ENCODE results near the gene LMCD1. TPM values are rescaled to one million over a fixed set of nuclear protein-coding genes. Genes with fewer than 3 reads are reported as not detected.

Gene LMCD1
- polyA plus RNA-seq, 2 of the 4 experiments (the other 2 are of a cell fraction), result 64.3 to 85.4 TPM

DNA sequence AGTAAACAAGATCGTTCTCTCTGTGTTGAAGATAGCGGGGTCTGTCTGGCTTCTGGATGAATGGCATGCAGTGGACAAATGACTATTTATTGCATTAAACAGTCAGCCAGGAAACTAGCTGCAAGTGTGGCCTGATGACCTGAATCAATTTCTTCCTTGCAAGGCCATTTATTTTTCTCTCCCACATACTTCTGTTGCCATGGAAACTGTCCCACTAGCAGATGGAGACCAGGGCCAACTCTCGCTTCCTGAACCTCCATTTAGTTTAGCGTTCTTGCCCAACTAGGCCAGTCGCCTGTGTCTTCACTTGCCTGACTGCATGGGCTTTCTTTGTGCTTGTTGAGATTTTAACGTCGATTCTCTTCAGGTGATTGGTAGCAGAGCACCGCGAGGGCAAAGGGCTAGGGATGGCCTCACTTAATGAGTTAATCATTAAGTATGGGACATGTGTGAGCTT is 27.6 kb downstream of the LMCD1 start:
- H3K4me3 ChIP-seq, result no peak overlapping the region
- no peaks in the 10 kb centered on the region for H3K9me3 ChIP-seq
- CTCF ChIA-PET, result interaction anchor here (0.7 to 2.7 kb wide), 3 partner anchors 29 to 778 kb away, joined by 4 to 12 read pairs (median 4); no protein-coding TSS in a partner anchor
- WGBS (ENCODE audit: missing lambda C conversion rate), result 73% methylated on average over 9 of the region's 9 CpGs
- FAIRE-seq (peak; percentile 32), DNase-seq (ENCODE audit: low read depth in 1 of 2, low spot score in 1 of 2) (peak in 1 of 2 experiments; percentile 34), ATAC-seq (peak in 1 of 2 experiments; percentile 8; a peak in 1 of 6 replicates)
- H3K4me1 ChIP-seq, result peaks cover 51% of the 10 kb centered on the region
- POLR2A ChIA-PET, result no interaction called here
- H3K4me2 ChIP-seq, result peak overlapping the region; percentile 59
- peak overlapping the region in 1 of 2 experiments; percentile 73; a peak in 4 of 6 replicates for H3K27ac ChIP-seq
- TF ChIP-seq EHF (CRISPR knock-in tag; IDR thresholded peaks at IDR 0.05), result no peak
- no peak for TF ChIP-seq RAD21 (conservative IDR thresholded peaks at IDR 0.05 in 1 of 2, IDR thresholded peaks at IDR 0.05 in 1 of 2)
- no peak for TF ChIP-seq MAZ (IDR thresholded peaks at IDR 0.05; ENCODE audit: borderline replicate concordance, low read depth, low read length)
- TF ChIP-seq, protein P1, sequence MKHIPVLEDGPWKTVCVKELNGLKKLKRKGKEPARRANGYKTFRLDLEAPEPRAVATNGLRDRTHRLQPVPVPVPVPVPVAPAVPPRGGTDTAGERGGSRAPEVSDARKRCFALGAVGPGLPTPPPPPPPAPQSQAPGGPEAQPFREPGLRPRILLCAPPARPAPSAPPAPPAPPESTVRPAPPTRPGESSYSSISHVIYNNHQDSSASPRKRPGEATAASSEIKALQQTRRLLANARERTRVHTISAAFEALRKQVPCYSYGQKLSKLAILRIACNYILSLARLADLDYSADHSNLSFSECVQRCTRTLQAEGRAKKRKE (CRISPR knock-in tag; IDR thresholded peaks at IDR 0.05; ENCODE audit: low read depth), result no peak
- no peak for TF ChIP-seq HEYL (CRISPR knock-in tag; IDR thresholded peaks at IDR 0.05)
- no peak for TF ChIP-seq HOXB5 (CRISPR knock-in tag; IDR thresholded peaks at IDR 0.05)
- TF ChIP-seq JUNB (IDR thresholded peaks at IDR 0.05), result no peak
- TF ChIP-seq ZC3H11A (IDR thresholded peaks at IDR 0.05), result no peak
- no peak for TF ChIP-seq RNF2 (IDR thresholded peaks at IDR 0.05; ENCODE audit: borderline replicate concordance, low read depth)
- no peak for TF ChIP-seq KDM1A (IDR thresholded peaks at IDR 0.05; ENCODE audit: low read depth)

DNA sequence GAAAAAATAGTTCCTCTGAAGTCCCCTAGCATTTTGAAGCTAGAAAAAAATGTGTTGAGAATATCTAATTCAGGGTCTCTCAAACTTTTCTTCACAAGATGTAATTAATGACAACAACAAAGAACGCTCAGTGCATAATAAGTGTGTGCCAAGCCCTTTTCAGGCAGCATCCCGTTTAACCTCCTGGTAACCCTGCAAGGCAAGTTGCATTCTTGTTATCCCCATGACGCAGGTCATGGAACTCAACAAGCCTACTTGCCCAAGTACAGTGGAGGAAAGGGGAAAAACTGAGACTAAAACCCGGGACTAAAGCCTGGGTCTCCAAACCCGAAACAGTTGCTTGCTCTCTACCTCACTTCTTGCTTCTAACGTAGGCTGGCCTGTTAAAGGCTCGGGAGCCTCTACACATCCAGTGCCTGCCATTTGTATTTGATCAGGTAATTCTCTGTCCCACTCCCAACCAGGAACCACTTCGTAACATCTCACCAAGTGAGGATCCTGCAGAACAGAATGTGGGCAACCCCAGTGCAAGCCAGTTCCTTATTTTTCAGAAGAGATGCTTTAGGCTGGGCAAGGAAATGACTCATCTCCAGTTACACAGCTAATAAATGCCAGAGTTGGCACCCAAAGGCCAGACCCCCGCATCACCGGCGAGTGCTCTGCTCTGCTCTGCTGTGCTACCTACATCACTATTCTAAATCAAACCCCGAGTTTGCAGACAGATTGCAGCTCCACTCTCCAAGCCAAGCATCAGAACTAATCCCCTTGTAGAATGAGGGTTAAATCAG is 28.3 kb downstream of the LMCD1 start:
- FAIRE-seq (no peak), ATAC-seq (peak; percentile 48 to 66; a peak in 4 of 6 replicates)
- POLR2A ChIA-PET, result interaction anchor here (1.2 kb wide), 1 partner anchor 29 kb away, joined by 5 read pairs; the partner anchor contains the start of gene LMCD1

DNA sequence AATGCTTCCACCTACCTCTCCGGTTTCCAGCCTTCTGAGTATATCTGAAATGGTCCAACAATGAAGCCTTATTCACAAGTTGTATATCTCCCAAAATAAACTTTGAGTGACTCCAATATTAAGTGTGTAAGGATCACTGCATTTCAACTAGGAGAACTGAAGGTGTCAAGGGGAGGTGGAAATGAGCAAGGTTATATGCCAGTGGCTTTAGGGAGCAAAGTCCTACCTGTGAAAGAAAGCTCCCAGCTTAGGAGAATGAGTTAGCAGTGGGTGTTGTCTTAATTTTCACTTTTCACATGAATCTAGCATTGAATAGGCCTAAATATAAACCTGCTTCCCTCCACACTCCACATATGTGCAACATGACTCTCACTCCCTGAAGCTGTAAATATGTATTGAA is 29.0 kb downstream of the LMCD1 start:
- H3K4me3 ChIP-seq, result no peak overlapping the region
- H3K9me3 ChIP-seq, result no peaks in the 10 kb centered on the region
- peaks cover 51% of the 10 kb centered on the region for H3K4me1 ChIP-seq
- CTCF ChIA-PET, result interaction anchor here (2.7 kb wide), 1 partner anchor 88 kb away, joined by 12 read pairs; no protein-coding TSS in a partner anchor
- peak overlapping the region in 1 of 2 experiments; percentile 73; a peak in 4 of 6 replicates for H3K27ac ChIP-seq
- FAIRE-seq, result no peak
- DNase-seq (ENCODE audit: low read depth in 1 of 2, low spot score in 1 of 2), result no peak
- 63% methylated on average over 1 of the region's 1 CpG for WGBS (ENCODE audit: missing lambda C conversion rate)
- H3K4me2 ChIP-seq, result peak overlapping the region; percentile 59
- ATAC-seq, result no peak; a peak in 1 of 6 replicates
- POLR2A ChIA-PET, result interaction anchor here (1.2 kb wide), 1 partner anchor 29 kb away, joined by 5 read pairs; the partner anchor contains the start of gene LMCD1
- TF ChIP-seq POLR2A (IDR thresholded peaks at IDR 0.05; ENCODE audit: low read length) (no peak), JUN (IDR thresholded peaks at IDR 0.05) (no peak), CHD2 (IDR thresholded peaks at IDR 0.05; ENCODE audit: low read length, partially characterized antibody) (no peak), RAD21 (conservative IDR thresholded peaks at IDR 0.05 in 1 of 2, IDR thresholded peaks at IDR 0.05 in 1 of 2) (no peak), POLR2AphosphoS2 (conservative IDR thresholded peaks at IDR 0.05; ENCODE audit: low read length) (peak; percentile 9; the same call in 1 of the 2 replicates)
- TF ChIP-seq, protein P2, sequence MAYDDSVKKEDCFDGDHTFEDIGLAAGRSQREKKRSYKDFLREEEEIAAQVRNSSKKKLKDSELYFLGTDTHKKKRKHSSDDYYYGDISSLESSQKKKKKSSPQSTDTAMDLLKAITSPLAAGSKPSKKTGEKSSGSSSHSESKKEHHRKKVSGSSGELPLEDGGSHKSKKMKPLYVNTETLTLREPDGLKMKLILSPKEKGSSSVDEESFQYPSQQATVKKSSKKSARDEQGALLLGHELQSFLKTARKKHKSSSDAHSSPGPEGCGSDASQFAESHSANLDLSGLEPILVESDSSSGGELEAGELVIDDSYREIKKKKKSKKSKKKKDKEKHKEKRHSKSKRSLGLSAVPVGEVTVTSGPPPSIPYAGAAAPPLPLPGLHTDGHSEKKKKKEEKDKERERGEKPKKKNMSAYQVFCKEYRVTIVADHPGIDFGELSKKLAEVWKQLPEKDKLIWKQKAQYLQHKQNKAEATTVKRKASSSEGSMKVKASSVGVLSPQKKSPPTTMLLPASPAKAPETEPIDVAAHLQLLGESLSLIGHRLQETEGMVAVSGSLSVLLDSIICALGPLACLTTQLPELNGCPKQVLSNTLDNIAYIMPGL (CRISPR knock-in tag; IDR thresholded peaks at IDR 0.05; ENCODE audit: borderline replicate concordance), result no peak

More for the DNA sequence above, 28.3 kb downstream of the LMCD1 start:
- peak overlapping the region; percentile 59 for H3K4me2 ChIP-seq
- H3K9me3 ChIP-seq, result no peaks in the 10 kb centered on the region
- 40% methylated on average over 12 of the region's 12 CpGs for WGBS (ENCODE audit: missing lambda C conversion rate)
- CTCF ChIA-PET, result interaction anchor here (0.7 to 2.7 kb wide), 3 partner anchors 29 to 778 kb away, joined by 4 to 12 read pairs (median 4); no protein-coding TSS in a partner anchor
- H3K4me3 ChIP-seq, result no peak overlapping the region
- peak overlapping the region; percentile 43 to 73; a peak in 5 of 6 replicates for H3K27ac ChIP-seq
- TF ChIP-seq FOSL2 (IDR thresholded peaks at IDR 0.05), result peak; percentile 50; the same call in 1 of the 2 replicates
- peak; percentile 54 for TF ChIP-seq FOSL2 (CRISPR knock-in tag; IDR thresholded peaks at IDR 0.05)
- no peak for TF ChIP-seq RARB (CRISPR knock-in tag; IDR thresholded peaks at IDR 0.05)
- no peak for TF ChIP-seq ZC3H11A (IDR thresholded peaks at IDR 0.05)
- no peak for TF ChIP-seq ZFP36 (IDR thresholded peaks at IDR 0.05; ENCODE audit: borderline replicate concordance, partially characterized antibody)
- DNase-seq (ENCODE audit: low read depth in 1 of 2, low spot score in 1 of 2), result peak; percentile 23 to 33
- H3K4me1 ChIP-seq, result peaks cover 51% of the 10 kb centered on the region
